Measurements from ENCODE around the gene ZCCHC10.

GRCh38 chr5:133072021-133072420 is 45.7 kb upstream of the ZCCHC10 start:
- no peak for TF ChIP-seq CTCF (IDR thresholded peaks at IDR 0.05)
- TF ChIP-seq ZFX (IDR thresholded peaks at IDR 0.05; ENCODE audit: borderline replicate concordance): no peak
